GF-D8 (cell line): ENCODE data around the gene PNPLA5.

Experiments used
- DNase-seq: peaks from one replicate; lab custom pipeline; 2025; lab: John Stamatoyannopoulos, UW

Gene PNPLA5

GRCh38 chr22:43901976-43902643 is 10.3 kb upstream of the PNPLA5 start:
- DNase-seq = no peak

GRCh38 chr22:43900206-43900605 is 8.4 kb upstream of the PNPLA5 start:
- no peak for DNase-seq

GRCh38 chr22:43897751-43898261 is 6.0 kb upstream of the PNPLA5 start:
- DNase-seq = no peak

- DNase-seq = no peak
These were observed 4.3 kb upstream of the PNPLA5 start for GRCh38 chr22:43895986-43896645.

- no peak for DNase-seq
These were observed 2.3 kb upstream of the PNPLA5 start for GRCh38 chr22:43894122-43894521.

GRCh38 chr22:43893266-43893665 is 1.5 kb upstream of the PNPLA5 start:
- DNase-seq = no peak

- DNase-seq = no peak
These were observed 526 bp upstream of the PNPLA5 start for GRCh38 chr22:43892183-43892894.

- no peak for DNase-seq
These were observed 897 bp downstream of the PNPLA5 start for GRCh38 chr22:43890901-43891331.

GRCh38 chr22:43889860-43890253 is 2.0 kb downstream of the PNPLA5 start:
- no peak for DNase-seq

GRCh38 chr22:43889201-43889859 is 2.5 kb downstream of the PNPLA5 start:
- no peak for DNase-seq

- no peak for DNase-seq
These were observed 3.1 kb downstream of the PNPLA5 start for GRCh38 chr22:43888740-43889139.

GRCh38 chr22:43887391-43887790 is 4.4 kb downstream of the PNPLA5 start:
- no peak for DNase-seq

- DNase-seq = no peak
These were observed 5.6 kb downstream of the PNPLA5 start for GRCh38 chr22:43886231-43886630.

- no peak for DNase-seq
These were observed 6.0 kb downstream of the PNPLA5 start for GRCh38 chr22:43885786-43886185.

- no peak for DNase-seq
These were observed 6.5 kb downstream of the PNPLA5 start for GRCh38 chr22:43885319-43885671.

- DNase-seq = no peak
These were observed 7.1 kb downstream of the PNPLA5 start for GRCh38 chr22:43884600-43885318.

- no peak for DNase-seq
These were observed 7.9 kb downstream of the PNPLA5 start for GRCh38 chr22:43883719-43884415.

GRCh38 chr22:43883012-43883661 is 8.7 kb downstream of the PNPLA5 start:
- peak; percentile 23 for DNase-seq

- no peak for DNase-seq
These were observed 9.6 kb downstream of the PNPLA5 start for GRCh38 chr22:43882122-43882767.
